ENCODE data around the gene ZNF124. TPM values are rescaled to one million over a fixed set of nuclear protein-coding genes. Genes with fewer than 3 reads are reported as not detected.

ZNF124 gene
- total and polyA plus RNA-seq, 2 of the 13 experiments (the other 11 are each of a cell fraction or from before 2014, with no cell fraction given): 9.7 to 134 TPM

DNA sequence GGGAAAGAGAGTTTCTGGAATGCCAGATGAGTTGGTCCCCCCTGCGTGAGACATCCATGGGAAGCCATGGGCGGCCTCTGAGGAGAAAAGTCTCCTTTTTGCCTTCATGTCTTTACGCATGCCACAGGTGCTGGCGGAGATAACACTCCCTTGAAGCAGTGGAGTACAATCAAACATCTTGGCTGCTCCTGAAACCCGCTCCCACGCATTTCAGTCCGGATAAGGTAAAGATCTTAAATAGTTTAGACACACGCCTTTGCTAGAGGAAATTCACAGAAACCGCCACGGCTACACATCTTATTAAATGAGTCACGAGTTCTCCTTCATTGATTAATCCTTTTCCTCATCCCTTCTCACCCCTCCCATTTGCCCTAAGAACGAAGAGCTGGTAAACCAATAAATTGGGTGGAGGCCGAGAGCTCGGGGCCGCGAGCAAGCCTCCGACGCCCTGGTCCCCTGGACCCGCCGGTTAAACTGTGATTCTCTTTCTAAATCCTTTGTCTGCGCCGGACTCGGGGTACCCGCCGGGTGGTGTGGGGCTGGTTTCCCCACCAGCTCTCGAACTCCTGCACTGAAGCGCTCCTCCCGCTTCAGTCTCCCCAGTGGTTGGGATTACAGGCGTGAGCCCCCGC is 61.1 kb downstream of the ZNF124 start (continued):
- TF ChIP-seq, protein P1, sequence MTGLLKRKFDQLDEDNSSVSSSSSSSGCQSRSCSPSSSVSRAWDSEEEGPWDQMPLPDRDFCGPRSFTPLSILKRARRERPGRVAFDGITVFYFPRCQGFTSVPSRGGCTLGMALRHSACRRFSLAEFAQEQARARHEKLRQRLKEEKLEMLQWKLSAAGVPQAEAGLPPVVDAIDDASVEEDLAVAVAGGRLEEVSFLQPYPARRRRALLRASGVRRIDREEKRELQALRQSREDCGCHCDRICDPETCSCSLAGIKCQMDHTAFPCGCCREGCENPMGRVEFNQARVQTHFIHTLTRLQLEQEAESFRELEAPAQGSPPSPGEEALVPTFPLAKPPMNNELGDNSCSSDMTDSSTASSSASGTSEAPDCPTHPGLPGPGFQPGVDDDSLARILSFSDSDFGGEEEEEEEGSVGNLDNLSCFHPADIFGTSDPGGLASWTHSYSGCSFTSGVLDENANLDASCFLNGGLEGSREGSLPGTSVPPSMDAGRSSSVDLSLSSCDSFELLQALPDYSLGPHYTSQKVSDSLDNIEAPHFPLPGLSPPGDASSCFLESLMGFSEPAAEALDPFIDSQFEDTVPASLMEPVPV (CRISPR knock-in tag; IDR thresholded peaks at IDR 0.05): no peak
- TF ChIP-seq, protein P2, sequence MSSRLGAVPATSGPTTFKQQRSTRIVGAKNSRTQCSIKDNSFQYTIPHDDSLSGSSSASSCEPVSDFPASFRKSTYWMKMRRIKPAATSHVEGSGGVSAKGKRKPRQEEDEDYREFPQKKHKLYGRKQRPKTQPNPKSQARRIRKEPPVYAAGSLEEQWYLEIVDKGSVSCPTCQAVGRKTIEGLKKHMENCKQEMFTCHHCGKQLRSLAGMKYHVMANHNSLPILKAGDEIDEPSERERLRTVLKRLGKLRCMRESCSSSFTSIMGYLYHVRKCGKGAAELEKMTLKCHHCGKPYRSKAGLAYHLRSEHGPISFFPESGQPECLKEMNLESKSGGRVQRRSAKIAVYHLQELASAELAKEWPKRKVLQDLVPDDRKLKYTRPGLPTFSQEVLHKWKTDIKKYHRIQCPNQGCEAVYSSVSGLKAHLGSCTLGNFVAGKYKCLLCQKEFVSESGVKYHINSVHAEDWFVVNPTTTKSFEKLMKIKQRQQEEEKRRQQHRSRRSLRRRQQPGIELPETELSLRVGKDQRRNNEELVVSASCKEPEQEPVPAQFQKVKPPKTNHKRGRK (CRISPR knock-in tag; IDR thresholded peaks at IDR 0.05): no peak
- TF ChIP-seq, protein P3, sequence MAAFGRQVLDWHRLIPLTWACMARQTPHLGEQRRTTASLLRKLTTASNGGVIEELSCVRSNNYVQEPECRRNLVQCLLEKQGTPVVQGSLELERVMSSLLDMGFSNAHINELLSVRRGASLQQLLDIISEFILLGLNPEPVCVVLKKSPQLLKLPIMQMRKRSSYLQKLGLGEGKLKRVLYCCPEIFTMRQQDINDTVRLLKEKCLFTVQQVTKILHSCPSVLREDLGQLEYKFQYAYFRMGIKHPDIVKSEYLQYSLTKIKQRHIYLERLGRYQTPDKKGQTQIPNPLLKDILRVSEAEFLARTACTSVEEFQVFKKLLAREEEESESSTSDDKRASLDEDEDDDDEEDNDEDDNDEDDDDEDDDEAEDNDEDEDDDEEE (CRISPR knock-in tag; IDR thresholded peaks at IDR 0.05): 0 out of 2 replicates have a peak, but pooled peaks have one; percentile 30
- TF ChIP-seq ZNF12 (CRISPR knock-in tag; IDR thresholded peaks at IDR 0.05) (no peak), SP2 (CRISPR knock-in tag; IDR thresholded peaks at IDR 0.05) (0 out of 2 replicates have a peak, but pooled peaks have one; percentile 20), ERF (CRISPR knock-in tag; IDR thresholded peaks at IDR 0.05) (no peak), PPARG (CRISPR knock-in tag; conservative IDR thresholded peaks at IDR 0.05) (no peak)
- TF ChIP-seq, protein P4, sequence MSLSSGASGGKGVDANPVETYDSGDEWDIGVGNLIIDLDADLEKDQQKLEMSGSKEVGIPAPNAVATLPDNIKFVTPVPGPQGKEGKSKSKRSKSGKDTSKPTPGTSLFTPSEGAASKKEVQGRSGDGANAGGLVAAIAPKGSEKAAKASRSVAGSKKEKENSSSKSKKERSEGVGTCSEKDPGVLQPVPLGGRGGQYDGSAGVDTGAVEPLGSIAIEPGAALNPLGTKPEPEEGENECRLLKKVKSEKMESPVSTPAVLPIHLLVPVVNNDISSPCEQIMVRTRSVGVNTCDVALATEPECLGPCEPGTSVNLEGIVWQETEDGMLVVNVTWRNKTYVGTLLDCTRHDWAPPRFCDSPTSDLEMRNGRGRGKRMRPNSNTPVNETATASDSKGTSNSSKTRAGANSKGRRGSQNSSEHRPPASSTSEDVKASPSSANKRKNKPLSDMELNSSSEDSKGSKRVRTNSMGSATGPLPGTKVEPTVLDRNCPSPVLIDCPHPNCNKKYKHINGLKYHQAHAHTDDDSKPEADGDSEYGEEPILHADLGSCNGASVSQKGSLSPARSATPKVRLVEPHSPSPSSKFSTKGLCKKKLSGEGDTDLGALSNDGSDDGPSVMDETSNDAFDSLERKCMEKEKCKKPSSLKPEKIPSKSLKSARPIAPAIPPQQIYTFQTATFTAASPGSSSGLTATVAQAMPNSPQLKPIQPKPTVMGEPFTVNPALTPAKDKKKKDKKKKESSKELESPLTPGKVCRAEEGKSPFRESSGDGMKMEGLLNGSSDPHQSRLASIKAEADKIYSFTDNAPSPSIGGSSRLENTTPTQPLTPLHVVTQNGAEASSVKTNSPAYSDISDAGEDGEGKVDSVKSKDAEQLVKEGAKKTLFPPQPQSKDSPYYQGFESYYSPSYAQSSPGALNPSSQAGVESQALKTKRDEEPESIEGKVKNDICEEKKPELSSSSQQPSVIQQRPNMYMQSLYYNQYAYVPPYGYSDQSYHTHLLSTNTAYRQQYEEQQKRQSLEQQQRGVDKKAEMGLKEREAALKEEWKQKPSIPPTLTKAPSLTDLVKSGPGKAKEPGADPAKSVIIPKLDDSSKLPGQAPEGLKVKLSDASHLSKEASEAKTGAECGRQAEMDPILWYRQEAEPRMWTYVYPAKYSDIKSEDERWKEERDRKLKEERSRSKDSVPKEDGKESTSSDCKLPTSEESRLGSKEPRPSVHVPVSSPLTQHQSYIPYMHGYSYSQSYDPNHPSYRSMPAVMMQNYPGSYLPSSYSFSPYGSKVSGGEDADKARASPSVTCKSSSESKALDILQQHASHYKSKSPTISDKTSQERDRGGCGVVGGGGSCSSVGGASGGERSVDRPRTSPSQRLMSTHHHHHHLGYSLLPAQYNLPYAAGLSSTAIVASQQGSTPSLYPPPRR (CRISPR knock-in tag; IDR thresholded peaks at IDR 0.05; ENCODE audit: borderline replicate concordance): no peak
- TF ChIP-seq, protein P5, sequence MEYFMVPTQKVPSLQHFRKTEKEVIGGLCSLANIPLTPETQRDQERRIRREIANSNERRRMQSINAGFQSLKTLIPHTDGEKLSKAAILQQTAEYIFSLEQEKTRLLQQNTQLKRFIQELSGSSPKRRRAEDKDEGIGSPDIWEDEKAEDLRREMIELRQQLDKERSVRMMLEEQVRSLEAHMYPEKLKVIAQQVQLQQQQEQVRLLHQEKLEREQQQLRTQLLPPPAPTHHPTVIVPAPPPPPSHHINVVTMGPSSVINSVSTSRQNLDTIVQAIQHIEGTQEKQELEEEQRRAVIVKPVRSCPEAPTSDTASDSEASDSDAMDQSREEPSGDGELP (IDR thresholded peaks at IDR 0.05; ENCODE audit: borderline replicate concordance, low read depth): no peak
- TF ChIP-seq, protein P6, sequence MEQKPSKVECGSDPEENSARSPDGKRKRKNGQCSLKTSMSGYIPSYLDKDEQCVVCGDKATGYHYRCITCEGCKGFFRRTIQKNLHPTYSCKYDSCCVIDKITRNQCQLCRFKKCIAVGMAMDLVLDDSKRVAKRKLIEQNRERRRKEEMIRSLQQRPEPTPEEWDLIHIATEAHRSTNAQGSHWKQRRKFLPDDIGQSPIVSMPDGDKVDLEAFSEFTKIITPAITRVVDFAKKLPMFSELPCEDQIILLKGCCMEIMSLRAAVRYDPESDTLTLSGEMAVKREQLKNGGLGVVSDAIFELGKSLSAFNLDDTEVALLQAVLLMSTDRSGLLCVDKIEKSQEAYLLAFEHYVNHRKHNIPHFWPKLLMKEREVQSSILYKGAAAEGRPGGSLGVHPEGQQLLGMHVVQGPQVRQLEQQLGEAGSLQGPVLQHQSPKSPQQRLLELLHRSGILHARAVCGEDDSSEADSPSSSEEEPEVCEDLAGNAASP (CRISPR knock-in tag; IDR thresholded peaks at IDR 0.05; ENCODE audit: borderline replicate concordance): no peak

All from HepG2 (cell line).